ENCODE data around the gene INTS11. TPM values are rescaled to one million over a fixed set of nuclear protein-coding genes. Genes with fewer than 3 reads are reported as not detected.

The INTS11 gene
- polyA plus RNA-seq, 3 donors, result 46.2 to 154 (median 49.6) TPM

DNA sequence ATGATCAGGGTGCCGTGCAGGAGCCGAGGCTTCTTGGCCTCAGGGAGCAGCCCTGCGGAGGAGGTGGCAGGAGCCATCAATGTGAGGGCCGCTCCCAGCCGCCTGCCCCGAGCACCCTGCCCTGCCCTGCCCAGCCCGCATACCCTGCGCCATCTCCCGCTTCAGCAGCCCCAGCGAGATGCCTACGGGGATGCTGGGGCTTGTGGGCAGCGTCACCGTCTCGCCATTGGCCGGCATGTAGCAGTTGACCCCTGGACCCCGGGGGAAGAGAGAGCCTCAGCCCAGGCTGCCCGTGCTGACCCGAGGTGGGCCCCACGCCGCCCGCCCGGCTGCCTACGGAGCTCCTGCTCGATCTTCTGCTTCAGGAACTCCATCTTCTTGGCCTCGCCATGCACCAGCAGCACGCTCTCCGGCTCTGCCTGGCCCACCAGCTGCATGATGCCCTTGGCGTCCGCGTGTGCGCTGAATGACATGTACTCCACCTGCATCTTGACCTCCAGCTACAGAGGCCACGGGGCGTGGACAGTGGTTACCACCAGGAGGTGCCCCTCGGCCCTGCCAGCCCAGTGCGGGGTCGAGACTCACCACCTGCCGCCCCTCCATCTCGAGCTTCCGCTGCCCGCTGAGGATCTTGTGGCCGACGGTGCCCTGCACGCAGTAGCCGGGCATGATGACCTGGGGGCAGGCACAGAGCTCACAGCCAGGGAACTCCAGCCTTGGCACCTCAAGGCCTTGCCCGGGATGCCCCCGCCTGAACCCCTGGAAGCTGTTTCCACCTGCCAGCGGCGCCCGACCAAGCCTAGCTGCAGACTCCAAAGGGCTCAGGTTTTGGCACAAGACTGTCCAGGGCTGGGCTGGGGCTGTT, 11.8 kb downstream of the INTS11 start:
- DNase-seq, result no peak
- intact Hi-C loops (cut with micrococcal nuclease), result no loop called here
- Histone ChIP-seq H3K4me1 (ENCODE audit: control insufficient read depth in 1 of 2, insufficient read depth in 2 of 2, low read length in 2 of 2) (peaks cover 8 to 13% of the 10 kb centered on the region in 2 donors), H3K79me2 (ENCODE audit: insufficient read depth, low read length) (peaks cover 4% of the 10 kb centered on the region), H3K4me3 (replicated peaks in 1 of 3; ENCODE audit: low read depth in 2 of 3, low read length in 3 of 3) (no peak overlapping the region), H3K36me3 (replicated peaks in 1 of 2; ENCODE audit: control insufficient read depth in 1 of 2, insufficient read depth in 2 of 2, low read length in 2 of 2) (peaks cover 57 to 67% of the 10 kb centered on the region in 2 donors), H2AFZ (ENCODE audit: insufficient read depth, low read depth, low read length, poor library complexity, severe bottlenecking) (no peak overlapping the region), H3K27ac (ENCODE audit: low read depth in 1 of 2, low read length in 2 of 2) (no peak overlapping the region), H3K27me3 (ENCODE audit: control insufficient read depth in 2 of 2, insufficient read depth in 2 of 2, low read length in 2 of 2) (no peaks in the 10 kb centered on the region), H3K4me2 (replicated peaks; ENCODE audit: extremely low read depth, low read length, poor library complexity, severe bottlenecking) (no peak overlapping the region), H3K9ac (ENCODE audit: insufficient read depth, low read length, poor library complexity, severe bottlenecking) (no peak overlapping the region), H4K20me1 (ENCODE audit: insufficient read depth, low read length) (peaks cover 46% of the 10 kb centered on the region), H3K9me3 (replicated peaks in 1 of 2; ENCODE audit: control insufficient read depth in 1 of 2, insufficient read depth in 1 of 2, low read length in 2 of 2) (no peaks in the 10 kb centered on the region)
- Mint-ChIP-seq H3K27me3 (ENCODE audit: low read depth in 3 of 3) (no peaks in the 10 kb centered on the region), H3K27ac (no peak overlapping the region), H3K9me3 (no peaks in the 10 kb centered on the region), H3K4me3 (no peak overlapping the region), H3K4me1 (peaks cover 8% of the 10 kb centered on the region), H3K36me3 (peaks cover 33 to 66% of the 10 kb centered on the region in 2 donors)
- TF ChIP-seq, protein P1, sequence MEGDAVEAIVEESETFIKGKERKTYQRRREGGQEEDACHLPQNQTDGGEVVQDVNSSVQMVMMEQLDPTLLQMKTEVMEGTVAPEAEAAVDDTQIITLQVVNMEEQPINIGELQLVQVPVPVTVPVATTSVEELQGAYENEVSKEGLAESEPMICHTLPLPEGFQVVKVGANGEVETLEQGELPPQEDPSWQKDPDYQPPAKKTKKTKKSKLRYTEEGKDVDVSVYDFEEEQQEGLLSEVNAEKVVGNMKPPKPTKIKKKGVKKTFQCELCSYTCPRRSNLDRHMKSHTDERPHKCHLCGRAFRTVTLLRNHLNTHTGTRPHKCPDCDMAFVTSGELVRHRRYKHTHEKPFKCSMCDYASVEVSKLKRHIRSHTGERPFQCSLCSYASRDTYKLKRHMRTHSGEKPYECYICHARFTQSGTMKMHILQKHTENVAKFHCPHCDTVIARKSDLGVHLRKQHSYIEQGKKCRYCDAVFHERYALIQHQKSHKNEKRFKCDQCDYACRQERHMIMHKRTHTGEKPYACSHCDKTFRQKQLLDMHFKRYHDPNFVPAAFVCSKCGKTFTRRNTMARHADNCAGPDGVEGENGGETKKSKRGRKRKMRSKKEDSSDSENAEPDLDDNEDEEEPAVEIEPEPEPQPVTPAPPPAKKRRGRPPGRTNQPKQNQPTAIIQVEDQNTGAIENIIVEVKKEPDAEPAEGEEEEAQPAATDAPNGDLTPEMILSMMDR (IDR thresholded peaks at IDR 0.05), result no peak
- 97% methylated on average over 49 of the region's 49 CpGs for WGBS (ENCODE audit: insufficient coverage)

DNA sequence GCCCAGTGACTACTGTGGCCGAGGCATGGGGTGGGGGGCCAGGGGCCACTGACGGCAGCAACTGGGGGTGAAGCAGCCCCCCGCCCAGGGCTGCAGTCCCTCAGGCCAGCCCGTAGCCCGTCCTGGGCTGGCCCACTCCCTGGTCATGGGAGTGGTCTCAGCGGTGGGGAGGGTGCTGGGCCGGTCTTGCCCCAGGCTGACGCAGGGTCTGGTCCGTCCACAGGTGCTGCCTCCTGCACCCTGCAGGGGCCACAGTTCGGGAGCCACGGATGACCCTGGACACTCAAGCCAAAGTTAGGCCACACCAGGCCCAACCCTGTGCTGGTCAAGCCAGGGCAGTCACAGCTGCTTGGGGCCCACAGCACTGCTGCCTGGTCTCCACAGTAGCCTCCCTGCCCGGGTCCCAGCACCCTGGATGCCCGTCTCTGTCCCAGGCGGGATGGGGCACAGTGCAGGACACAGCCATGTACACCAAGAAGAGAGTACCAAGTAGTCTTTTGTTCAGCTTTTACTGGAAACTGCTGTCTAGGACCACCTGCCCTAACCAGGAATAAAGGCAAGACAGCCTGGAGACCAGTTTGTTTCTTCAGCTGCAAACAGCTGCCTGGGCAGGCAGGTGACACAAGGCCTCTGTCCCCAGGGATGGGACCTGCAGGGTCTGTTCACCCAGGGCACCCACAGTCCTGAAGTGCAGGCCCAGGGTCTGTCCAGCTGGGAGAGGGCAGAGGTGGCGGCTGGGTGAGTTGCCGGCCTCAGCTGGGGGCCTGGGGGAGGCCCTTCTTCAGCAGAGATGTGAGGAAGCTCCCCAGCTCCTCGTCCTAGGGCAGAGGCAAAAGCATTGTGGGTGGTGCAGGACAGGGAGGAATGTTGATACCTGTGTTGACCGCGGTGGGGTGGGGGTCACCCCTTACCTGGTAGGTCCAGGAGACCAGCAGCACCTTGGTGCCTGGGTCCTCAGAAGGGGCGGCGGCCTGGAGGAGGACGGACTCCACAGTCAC, 13.1 kb downstream of the INTS11 start:
- Mint-ChIP-seq H3K9me3 (no peaks in the 10 kb centered on the region), H3K36me3 (peaks cover 27 to 57% of the 10 kb centered on the region in 2 donors), H3K4me3 (no peak overlapping the region), H3K4me1 (peaks cover 16% of the 10 kb centered on the region), H3K27me3 (ENCODE audit: low read depth in 3 of 3) (peaks cover 0 to 2% (median 0%) of the 10 kb centered on the region in 3 donors), H3K27ac (no peak overlapping the region)
- H3K79me2 ChIP-seq (ENCODE audit: insufficient read depth, low read length), result peaks cover 13% of the 10 kb centered on the region
- no peak overlapping the region for H3K27ac ChIP-seq (ENCODE audit: low read depth in 1 of 2, low read length in 2 of 2)
- peaks cover 47% of the 10 kb centered on the region for H4K20me1 ChIP-seq (ENCODE audit: insufficient read depth, low read length)
- intact Hi-C loops (cut with micrococcal nuclease), result no loop called here
- H3K36me3 ChIP-seq (replicated peaks in 1 of 2; ENCODE audit: control insufficient read depth in 1 of 2, insufficient read depth in 2 of 2, low read length in 2 of 2), result peaks cover 54 to 58% of the 10 kb centered on the region in 2 donors
- no peak overlapping the region for H3K4me2 ChIP-seq (replicated peaks; ENCODE audit: extremely low read depth, low read length, poor library complexity, severe bottlenecking)
- H3K4me1 ChIP-seq (ENCODE audit: control insufficient read depth in 1 of 2, insufficient read depth in 2 of 2, low read length in 2 of 2), result peaks cover 17 to 22% of the 10 kb centered on the region in 2 donors
- H3K27me3 ChIP-seq (ENCODE audit: control insufficient read depth in 2 of 2, insufficient read depth in 2 of 2, low read length in 2 of 2), result no peaks in the 10 kb centered on the region
- no peak overlapping the region for H3K4me3 ChIP-seq (replicated peaks in 1 of 3; ENCODE audit: low read depth in 2 of 3, low read length in 3 of 3)
- no peak overlapping the region for H3K9ac ChIP-seq (ENCODE audit: insufficient read depth, low read length, poor library complexity, severe bottlenecking)
- DNase-seq, result no peak
- H2AFZ ChIP-seq (ENCODE audit: insufficient read depth, low read depth, low read length, poor library complexity, severe bottlenecking), result no peak overlapping the region
- H3K9me3 ChIP-seq (replicated peaks in 1 of 2; ENCODE audit: control insufficient read depth in 1 of 2, insufficient read depth in 1 of 2, low read length in 2 of 2), result no peaks in the 10 kb centered on the region
- WGBS (ENCODE audit: insufficient coverage), result 95% methylated on average over 22 of the region's 22 CpGs
- TF ChIP-seq, protein P1 (IDR thresholded peaks at IDR 0.05), result no peak
